ENCODE data around the gene DCTPP1.

- TF ChIP-seq POLR2A (IDR thresholded peaks at IDR 0.05; ENCODE audit: low read length) = no peak
- no peak for TF ChIP-seq GATA1 (IDR thresholded peaks at IDR 0.05; ENCODE audit: low read depth, low read length)
Observed at GRCh38 chr16:30379158-30379783, 50.6 kb downstream of the DCTPP1 start.
